H9 (cell line): ENCODE measurements around the gene SVEP1. TPM values are rescaled to one million over a fixed set of nuclear protein-coding genes. Genes with fewer than 3 reads are reported as not detected.

Experiments used
- DNase-seq: peaks from one replicate; pipeline ENCODE4 v3.0.0-alpha.2; 2017
- H2AFZ ChIP-seq: one replicate; pipeline ENCODE4 v1.6.1; 2013; ENCODE audit warnings: mild to moderate bottlenecking, low read length, control low read depth, moderate library complexity
- H2AK5ac ChIP-seq: 2 replicates; pipeline ENCODE4 v1.6.1; 2013; ENCODE audit warnings: low read length, control low read depth, mixed read lengths; ENCODE audit not compliant: insufficient read length
- H2BK120ac ChIP-seq: one replicate; pipeline ENCODE4 v1.6.1; 2013; ENCODE audit warnings: low read depth, mild to moderate bottlenecking, low read length, control low read depth, inconsistent platforms; ENCODE audit not compliant: poor library complexity, severe bottlenecking
- H2BK12ac ChIP-seq: 2 replicates; pipeline ENCODE4 v1.6.1; 2013; ENCODE audit warnings: low read length, control low read depth, mixed read lengths, low read depth; ENCODE audit not compliant: insufficient read length
- H2BK15ac ChIP-seq: 2 replicates; pipeline ENCODE4 v1.6.1; 2013; ENCODE audit warnings: low read depth, low read length, control low read depth
- H2BK20ac ChIP-seq: one replicate; pipeline ENCODE4 v1.6.1; 2013; ENCODE audit warnings: low read depth, mild to moderate bottlenecking, low read length, control low read depth, inconsistent platforms; ENCODE audit not compliant: poor library complexity, severe bottlenecking
- H2BK5ac ChIP-seq: 2 replicates; pipeline ENCODE4 v1.6.1; 2013; ENCODE audit warnings: low read length, control low read depth, mixed read lengths; ENCODE audit not compliant: insufficient read length
- H3K14ac ChIP-seq: 2 replicates; pipeline ENCODE4 v1.6.1; 2013; ENCODE audit warnings: low read length, control low read depth; ENCODE audit not compliant: insufficient read depth
- H3K18ac ChIP-seq: 2 replicates; pipeline ENCODE4 v1.6.1; 2013; ENCODE audit warnings: low read depth, mild to moderate bottlenecking, mixed read lengths, low read length, control low read depth; ENCODE audit not compliant: insufficient read length
- H3K23ac ChIP-seq: 2 replicates; pipeline ENCODE4 v1.6.1; 2013; ENCODE audit warnings: low read length, control low read depth, mixed read lengths, low read depth; ENCODE audit not compliant: insufficient read length
- H3K23me2 ChIP-seq: 2 replicates; pipeline ENCODE4 v1.6.1; 2013; ENCODE audit warnings: low read depth, mild to moderate bottlenecking, mixed read lengths, low read length, control low read depth; ENCODE audit not compliant: insufficient read length, poor library complexity, severe bottlenecking
- H3K27ac ChIP-seq: 2 replicates; pipeline ENCODE4 v1.5.1; 2013; ENCODE audit warnings: low read length, control low read depth, mixed read lengths, low read depth; ENCODE audit not compliant: insufficient read length
- H3K27me3 ChIP-seq: 2 replicates; pipeline ENCODE4 v1.6.1; 2013; ENCODE audit warnings: low read length, control low read depth, inconsistent platforms; ENCODE audit not compliant: insufficient read depth
- H3K4ac ChIP-seq: 2 replicates; pipeline ENCODE4 v1.6.1; 2013; ENCODE audit warnings: low read depth, mild to moderate bottlenecking, control low read depth, inconsistent platforms, low read length, moderate library complexity
- H3K4me1 ChIP-seq: 2 replicates; pipeline ENCODE4 v1.6.1; 2013; ENCODE audit warnings: low read length, control low read depth, inconsistent platforms; ENCODE audit not compliant: insufficient read depth
- H3K4me2 ChIP-seq: 2 replicates; pipeline ENCODE4 v1.6.1; 2013; ENCODE audit warnings: low read length, control low read depth, mixed read lengths; ENCODE audit not compliant: insufficient read length, insufficient read depth
- H3K56ac ChIP-seq: 2 replicates; pipeline ENCODE4 v1.6.1; 2013; ENCODE audit warnings: low read depth, mild to moderate bottlenecking, mixed read lengths, low read length, control low read depth; ENCODE audit not compliant: insufficient read length
- H3K79me1 ChIP-seq: 2 replicates; pipeline ENCODE4 v1.6.1; 2013; ENCODE audit warnings: low read depth, mild to moderate bottlenecking, moderate library complexity, low read length, control low read depth, inconsistent platforms; ENCODE audit not compliant: insufficient read depth, poor library complexity, severe bottlenecking
- H3K79me2 ChIP-seq: 2 replicates; pipeline ENCODE4 v1.6.1; 2013; ENCODE audit warnings: low read length, control low read depth, inconsistent platforms; ENCODE audit not compliant: insufficient read depth
- H3K9ac ChIP-seq: 2 replicates; pipeline ENCODE4 v1.6.1; 2013; ENCODE audit warnings: low read length, control low read depth, mixed read lengths; ENCODE audit not compliant: insufficient read length; ENCODE audit errors: extremely low read depth
- H3K9me3 ChIP-seq: one replicate; pipeline ENCODE4 v1.6.1; 2013; ENCODE audit warnings: low read depth, low read length, inconsistent platforms; ENCODE audit not compliant: control insufficient read depth
- H3T11ph ChIP-seq: one replicate; pipeline ENCODE4 v1.6.1; 2013; ENCODE audit warnings: mild to moderate bottlenecking, low read length, control low read depth, inconsistent platforms
- H4K20me1 ChIP-seq: one replicate; pipeline ENCODE4 v1.6.1; 2013; ENCODE audit not compliant: control insufficient read depth, insufficient read length, insufficient read depth
- H4K5ac ChIP-seq: 2 replicates; pipeline ENCODE4 v1.6.1; 2013; ENCODE audit warnings: low read depth, mild to moderate bottlenecking, mixed read lengths, low read length, control low read depth; ENCODE audit not compliant: insufficient read length
- H4K8ac ChIP-seq: replicated peaks from 2 replicates; pipeline ENCODE4 v1.6.1; 2013; ENCODE audit warnings: low read length, control low read depth, mixed read lengths, low read depth; ENCODE audit not compliant: insufficient read length
- H4K91ac ChIP-seq: 2 replicates; pipeline ENCODE4 v1.6.1; 2013; ENCODE audit warnings: low read depth, mild to moderate bottlenecking, moderate library complexity, mixed read lengths, low read length, control low read depth; ENCODE audit not compliant: insufficient read length
- H3K27ac Mint-ChIP-seq, 3 experiments: 2 replicates in 2 of 3; 3 replicates in 1 of 3; pipeline ENCODE4 v1.8.0; 2020 to 2021; ENCODE audit warnings: mixed read lengths in 3 of 3, mild to moderate bottlenecking in 1 of 3, moderate library complexity in 1 of 3
- H3K27me3 Mint-ChIP-seq: 2 replicates; pipeline ENCODE4 v1.8.0; 2021; ENCODE audit warnings: low read depth, mild to moderate bottlenecking, moderate library complexity, mixed read lengths
- H3K36me3 Mint-ChIP-seq, 3 experiments: 2 replicates in 2 of 3; 3 replicates in 1 of 3; pipeline ENCODE4 v1.8.0; 2020 to 2021; ENCODE audit warnings: low read depth in 3 of 3, mixed read lengths in 3 of 3; ENCODE audit not compliant: insufficient read depth in 1 of 3
- H3K4me1 Mint-ChIP-seq, 2 experiments: 2 replicates each; pipeline ENCODE4 v1.8.0; 2020; ENCODE audit warnings: mixed read lengths in 2 of 2
- H3K4me3 Mint-ChIP-seq, 2 experiments: 2 replicates in 1 of 2; 3 replicates in 1 of 2; pipeline ENCODE4 v1.8.0; 2020 to 2021; ENCODE audit warnings: mild to moderate bottlenecking in 2 of 2, mixed read lengths in 2 of 2, moderate library complexity in 1 of 2
- H3K9me3 Mint-ChIP-seq, 2 experiments: 2 replicates in 1 of 2; 3 replicates in 1 of 2; pipeline ENCODE4 v1.8.0; 2020; ENCODE audit warnings: mild to moderate bottlenecking in 2 of 2, mixed read lengths in 2 of 2, moderate library complexity in 1 of 2
- CTCF ChIP-seq: fragments of 200-600 bp; sonication (generic); conservative IDR thresholded peaks from 3 replicates; pipeline ENCODE4 v1.8.0; 2021; ENCODE audit warnings: antibody characterized with exemption, mild to moderate bottlenecking
- WGBS: extraction: QIAGEN DNeasy Blood & Tissue Kit; methylation state at CpG from one replicate; pipeline ENCODE4 v1.1.7; 2013; ENCODE audit warnings: missing lambda C conversion rate, low lambda C conversion rate, mixed read lengths; ENCODE audit not compliant: insufficient read length; ENCODE audit errors: extremely low coverage; 5-methylcytosine and 5-hydroxymethylcytosine counted together
- total RNA-seq: library from RNA; stranded (reverse); gene quantifications from 2 replicates; pipeline ENCODE4 v1.2.1, GENCODE V29; 2021

The SVEP1 gene
- total RNA-seq, 1 experiment from 2014 or later: 0.17 TPM

GRCh38 chr9:110332766-110333165 is 246.8 kb downstream of the SVEP1 start:
- H4K20me1 ChIP-seq: no peaks in the 10 kb centered on the region
- no peak overlapping the region for H3K56ac ChIP-seq
- H2BK120ac ChIP-seq: no peak overlapping the region
- H3K27me3 ChIP-seq: no peaks in the 10 kb centered on the region
- H4K91ac ChIP-seq: no peak overlapping the region
- no peak overlapping the region for H2BK20ac ChIP-seq
- H3K4ac ChIP-seq: no peak overlapping the region
- Mint-ChIP-seq H3K36me3 (no peaks in the 10 kb centered on the region), H3K4me3 (no peak overlapping the region), H3K27me3 (no peaks in the 10 kb centered on the region), H3K27ac (no peak overlapping the region), H3K9me3 (peaks cover 0 to 4% of the 10 kb centered on the region in 2 experiments; a peak in 1 of 5 replicates), H3K4me1 (no peaks in the 10 kb centered on the region)
- no peak overlapping the region for H3K9ac ChIP-seq
- no peak overlapping the region for H4K8ac ChIP-seq
- H3K79me1 ChIP-seq: no peaks in the 10 kb centered on the region
- no CpG with 5 or more reads among the region's 3 CpGs for WGBS
- H2AFZ ChIP-seq: no peak overlapping the region
- no peak overlapping the region for H2BK5ac ChIP-seq
- no peak overlapping the region for H2BK12ac ChIP-seq
- no peak for DNase-seq
- no peaks in the 10 kb centered on the region for H3K23me2 ChIP-seq
- H3K4me2 ChIP-seq: no peak overlapping the region
- no peak overlapping the region for H2AK5ac ChIP-seq
- H3K27ac ChIP-seq: no peak overlapping the region
- H3K23ac ChIP-seq: no peak overlapping the region
- no peak for TF ChIP-seq CTCF
- H3K9me3 ChIP-seq: no peaks in the 10 kb centered on the region
- no peak overlapping the region for H2BK15ac ChIP-seq
- H3K79me2 ChIP-seq: no peaks in the 10 kb centered on the region
- H4K5ac ChIP-seq: no peak overlapping the region
- H3T11ph ChIP-seq: no peak overlapping the region
- no peak overlapping the region for H3K18ac ChIP-seq
- H3K14ac ChIP-seq: no peak overlapping the region
- H3K4me1 ChIP-seq: no peaks in the 10 kb centered on the region
